HG03139 (cell line): ENCODE measurements around the gene OR8B3.
"Not testable (repeated sequence)": the region's sequence is repeated elsewhere in the genome, so short reads cannot be mapped to it uniquely, and the experiment has no call there.

Experiments
- ATAC-seq: cut with Tn5 transposase; IDR thresholded peaks from one replicate; pipeline ENCODE4 v1.9.1; 2021; ENCODE audit not compliant: unreplicated experiment

Gene OR8B3, protein sequence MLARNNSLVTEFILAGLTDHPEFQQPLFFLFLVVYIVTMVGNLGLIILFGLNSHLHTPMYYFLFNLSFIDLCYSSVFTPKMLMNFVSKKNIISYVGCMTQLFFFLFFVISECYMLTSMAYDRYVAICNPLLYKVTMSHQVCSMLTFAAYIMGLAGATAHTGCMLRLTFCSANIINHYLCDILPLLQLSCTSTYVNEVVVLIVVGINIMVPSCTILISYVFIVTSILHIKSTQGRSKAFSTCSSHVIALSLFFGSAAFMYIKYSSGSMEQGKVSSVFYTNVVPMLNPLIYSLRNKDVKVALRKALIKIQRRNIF

DNA sequence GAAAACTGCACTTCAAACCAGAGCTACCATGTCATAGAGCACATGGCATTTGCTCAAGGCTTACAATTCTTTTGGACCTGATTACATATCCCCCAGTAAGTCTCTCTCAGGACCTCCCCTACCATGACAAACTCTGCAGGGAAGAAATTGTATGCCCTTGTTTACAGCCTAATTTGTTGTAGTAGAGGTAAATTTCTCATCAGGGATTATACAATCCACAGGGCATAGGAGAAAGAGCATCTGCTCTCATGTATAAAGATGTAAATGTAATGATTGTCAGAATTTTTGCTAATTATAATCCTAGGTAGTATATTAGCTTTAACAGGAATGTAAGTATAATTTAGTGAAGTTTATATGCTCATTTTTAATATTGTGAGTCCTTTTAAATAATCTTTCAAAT, at the start of gene OR8B3:
Gene OR8B3, minus strand, starts transcription at position 101 of the 400 bp plus-strand sequence. CDS start 1,673 bp downstream, outside the sequence.
- no peak for ATAC-seq

DNA sequence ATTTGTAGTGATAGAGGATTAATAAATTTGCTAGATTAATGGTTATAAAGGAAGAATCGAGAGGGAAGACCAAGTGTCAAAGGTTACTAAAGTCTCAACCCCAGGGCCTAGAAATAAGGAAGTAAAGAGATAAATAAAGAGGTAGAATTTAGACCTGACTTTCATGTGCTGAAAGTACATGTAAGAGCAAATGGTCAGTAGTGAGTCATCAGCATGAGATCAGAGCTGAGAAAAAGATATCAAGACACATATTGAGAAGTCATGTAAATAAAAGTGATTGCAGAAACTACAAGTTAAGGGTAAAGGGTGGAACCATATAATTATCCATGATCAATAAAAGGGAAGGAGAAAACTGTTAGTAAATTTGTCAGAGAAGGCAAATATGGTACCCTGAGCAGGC, 48.1 kb upstream of the OR8B3 start:
- no peak for ATAC-seq

DNA sequence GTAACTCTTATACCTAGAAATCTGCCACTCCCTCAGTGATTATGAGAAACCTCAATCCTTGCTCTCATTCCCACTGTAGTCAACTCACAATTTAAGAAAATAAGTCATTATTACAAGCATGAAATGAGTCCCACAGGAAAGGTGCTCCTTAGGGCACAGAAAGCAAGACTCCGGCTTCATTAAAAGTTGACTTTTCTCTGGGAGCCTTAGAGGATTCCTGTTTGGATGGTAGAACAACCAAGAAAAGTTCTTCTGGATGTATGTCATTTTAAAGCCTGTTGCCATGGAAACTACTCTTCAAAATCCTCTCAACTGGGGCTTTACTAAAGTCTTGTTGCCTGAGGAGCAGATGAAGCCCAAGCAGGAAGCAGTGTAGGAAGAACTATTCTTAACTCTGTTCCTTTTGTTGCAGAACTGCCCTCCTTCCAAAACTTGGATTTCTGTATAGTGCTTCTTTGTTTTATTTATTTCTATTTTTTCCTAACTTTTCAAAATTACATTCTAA, 46.9 kb upstream of the OR8B3 start, which contains the start of gene OR8B8:
Gene OR8B8, minus strand, starts transcription at position 51 of the 505 bp plus-strand sequence. CDS start 4,611 bp downstream, outside the sequence.
- ATAC-seq, result no peak

DNA sequence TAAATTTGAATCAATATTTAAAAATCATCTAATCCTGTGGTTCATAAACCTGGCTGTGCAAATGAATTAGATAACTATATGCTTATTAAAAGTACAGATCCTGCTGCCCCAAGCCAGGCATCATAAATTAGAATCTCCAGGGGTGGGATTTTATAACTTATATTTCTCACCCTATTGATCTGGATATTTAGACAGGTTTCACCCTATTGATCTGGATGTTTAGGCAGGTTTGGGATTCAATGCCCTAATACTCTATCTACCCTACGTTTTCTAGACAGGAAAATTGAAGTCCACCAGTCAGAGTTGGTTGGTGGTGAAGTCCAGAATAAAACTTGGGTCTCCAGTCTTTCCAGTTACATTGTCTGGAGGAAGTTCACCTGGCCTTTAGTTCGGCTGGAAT, 44.0 kb upstream of the OR8B3 start:
- ATAC-seq, result no peak

DNA sequence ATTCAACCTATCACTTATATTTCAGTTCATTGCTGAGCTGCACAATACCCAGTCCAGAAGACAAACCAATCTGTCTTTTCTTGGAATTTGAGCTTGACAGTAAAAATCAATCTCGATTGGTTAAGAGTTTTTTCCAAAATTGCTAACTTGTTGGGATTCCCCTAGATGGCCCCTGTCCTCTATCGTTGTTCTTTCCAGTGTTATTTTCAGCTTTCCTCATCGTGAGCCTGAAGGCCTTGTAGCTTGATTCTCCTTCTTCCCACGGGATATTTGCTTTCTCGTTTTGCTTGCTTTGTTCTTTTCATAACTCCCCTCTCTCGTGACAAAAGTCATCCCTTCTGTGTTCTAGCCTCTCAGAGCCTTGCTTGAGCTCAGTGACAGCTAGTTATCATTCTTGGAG, 43.6 kb upstream of the OR8B3 start:
- ATAC-seq, result no peak

DNA sequence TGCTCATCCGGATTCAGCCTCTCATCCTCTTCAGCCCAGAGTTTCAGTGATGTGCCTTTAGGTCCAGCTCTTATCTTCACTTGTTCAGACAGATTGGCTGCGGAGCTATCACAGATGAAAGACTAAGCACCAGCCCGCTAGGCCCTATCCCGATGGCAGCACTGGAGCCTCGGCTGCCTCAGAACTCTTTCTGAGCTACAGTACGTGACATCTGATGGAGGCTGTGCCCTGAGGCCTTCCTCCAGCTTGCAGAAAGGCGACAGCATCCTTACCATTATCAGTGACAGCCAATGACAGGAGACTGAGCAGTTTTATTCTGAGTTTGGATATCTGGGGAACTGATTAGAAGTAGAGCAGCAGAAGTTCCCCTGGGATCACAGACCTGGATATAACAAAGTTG, 42.7 kb upstream of the OR8B3 start:
- ATAC-seq, result no peak

DNA sequence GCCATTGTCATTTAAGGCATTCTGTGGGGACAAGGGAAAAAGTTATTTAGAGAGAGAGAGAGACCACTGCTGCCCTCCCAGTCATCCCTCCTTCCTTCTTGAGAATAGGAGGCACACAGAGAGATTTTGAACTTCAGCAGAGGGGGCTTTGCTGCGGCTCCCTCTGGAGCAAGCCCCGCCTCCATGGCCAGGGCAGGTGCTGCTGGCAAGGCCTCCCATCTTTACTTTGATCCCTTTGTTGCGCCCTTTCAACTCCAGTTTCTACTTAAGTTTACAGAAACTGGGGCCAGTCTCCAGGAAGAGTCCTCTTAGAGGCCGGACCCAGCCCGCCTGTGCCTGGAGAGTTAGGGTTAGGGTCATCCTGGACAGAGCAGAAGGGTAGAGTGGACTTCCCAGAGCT, 42.3 kb upstream of the OR8B3 start:
- no peak for ATAC-seq

DNA sequence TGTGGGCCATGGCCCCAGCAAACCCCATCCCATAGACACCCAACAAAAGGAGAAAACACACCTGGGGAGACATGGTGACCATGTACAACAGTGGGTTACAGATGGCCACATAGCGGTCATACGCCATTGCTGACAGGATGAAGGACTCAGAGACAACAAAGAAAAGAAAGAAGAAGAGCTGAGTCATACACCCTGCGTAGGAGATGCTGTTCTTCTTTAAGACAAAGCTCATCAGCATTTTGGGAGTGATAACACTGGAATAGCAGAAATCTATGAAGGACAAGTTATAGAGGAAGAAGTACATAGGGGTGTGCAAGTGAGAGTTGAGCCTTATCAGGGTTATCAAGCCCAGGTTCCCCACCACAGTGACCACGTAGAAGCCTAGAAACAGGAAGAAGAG, 41.8 kb upstream of the OR8B3 start:
- no peak for ATAC-seq

DNA sequence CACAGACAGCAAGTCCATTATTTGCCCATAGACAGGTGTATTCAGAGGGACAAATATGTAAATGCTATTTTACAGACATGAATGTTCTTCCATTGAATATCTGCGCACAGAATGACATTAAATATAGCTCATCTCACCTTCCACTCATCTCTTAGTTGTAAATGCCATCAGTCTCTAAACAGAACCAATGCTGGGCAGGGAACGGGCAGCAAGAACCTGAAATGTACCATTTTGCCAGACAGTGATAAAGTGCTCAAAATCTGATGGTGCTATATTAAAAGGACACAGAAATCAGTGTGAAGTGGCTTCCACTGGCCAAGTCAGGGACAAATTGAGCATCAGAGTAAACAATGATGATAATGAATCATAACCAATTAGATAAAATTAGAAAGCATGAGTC, 35.9 kb upstream of the OR8B3 start:
- no peak for ATAC-seq

DNA sequence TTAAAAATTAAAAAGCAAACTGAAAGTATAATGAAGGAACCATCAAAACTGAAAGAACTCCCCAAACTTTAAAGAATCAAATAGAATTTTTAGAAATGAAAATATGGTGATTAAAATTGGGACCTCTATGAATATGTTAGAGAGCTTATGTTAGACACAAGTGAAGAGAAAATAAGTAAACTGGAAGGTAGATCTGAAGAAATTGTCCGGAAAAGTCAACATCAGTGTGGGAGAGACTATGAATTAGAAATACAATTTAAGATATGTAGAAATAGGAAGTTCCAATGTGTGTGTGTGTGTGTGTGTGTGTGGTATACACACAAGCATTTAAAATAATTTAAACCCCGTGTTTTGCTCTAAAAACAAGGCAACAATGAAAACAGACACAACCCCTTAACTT, 30.8 kb upstream of the OR8B3 start:
- ATAC-seq, result no peak

DNA sequence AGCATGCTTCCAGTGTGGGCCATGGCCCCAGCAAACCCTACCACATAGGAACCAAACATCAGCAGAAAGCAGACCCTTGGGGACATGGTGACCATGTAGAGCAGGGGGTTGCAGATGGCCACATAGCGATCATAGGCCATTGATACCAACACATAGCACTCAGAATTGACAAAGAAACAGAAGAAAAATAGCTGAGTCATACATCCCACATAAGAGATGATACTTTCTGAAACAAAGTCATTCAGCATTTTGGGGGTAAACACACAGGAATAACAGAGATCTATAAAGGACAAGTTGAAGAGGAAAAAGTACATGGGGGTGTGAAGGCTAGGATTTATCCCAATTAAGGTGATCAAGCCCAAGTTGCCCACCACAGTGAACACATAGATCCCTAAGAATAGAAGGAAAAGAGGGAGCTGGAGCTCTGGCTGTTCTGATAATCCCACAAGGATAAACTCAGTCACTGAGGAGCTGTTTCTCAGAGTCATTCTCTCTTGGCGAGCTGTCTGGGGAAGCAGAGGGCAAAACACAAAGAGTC, 25.6 kb upstream of the OR8B3 start, which contains the start of gene OR8B4:
Gene OR8B4, minus strand, starts transcription at position 488 of the 538 bp plus-strand sequence. Its CDS starts 0 bp downstream, at position 488.
- no peak for ATAC-seq

DNA sequence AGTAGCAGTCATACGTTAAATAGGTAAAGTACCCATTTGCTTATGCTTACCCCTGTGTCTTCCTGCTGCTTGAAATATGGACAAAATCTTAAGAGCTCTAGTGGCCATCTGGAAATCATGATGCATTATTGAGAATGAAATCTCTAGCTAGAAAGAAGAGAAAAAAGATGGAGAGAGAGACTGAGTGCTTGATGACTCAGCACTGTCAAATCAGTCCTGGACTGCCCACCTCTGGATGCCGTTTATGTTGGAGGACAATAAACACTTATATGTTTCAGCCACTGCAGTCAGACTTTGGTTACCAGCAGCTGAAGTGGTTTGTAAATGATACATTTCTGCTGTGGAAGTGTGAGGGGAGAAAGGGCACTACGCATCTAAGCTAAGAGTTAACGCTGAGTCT, 22.2 kb upstream of the OR8B3 start:
- no peak for ATAC-seq

DNA sequence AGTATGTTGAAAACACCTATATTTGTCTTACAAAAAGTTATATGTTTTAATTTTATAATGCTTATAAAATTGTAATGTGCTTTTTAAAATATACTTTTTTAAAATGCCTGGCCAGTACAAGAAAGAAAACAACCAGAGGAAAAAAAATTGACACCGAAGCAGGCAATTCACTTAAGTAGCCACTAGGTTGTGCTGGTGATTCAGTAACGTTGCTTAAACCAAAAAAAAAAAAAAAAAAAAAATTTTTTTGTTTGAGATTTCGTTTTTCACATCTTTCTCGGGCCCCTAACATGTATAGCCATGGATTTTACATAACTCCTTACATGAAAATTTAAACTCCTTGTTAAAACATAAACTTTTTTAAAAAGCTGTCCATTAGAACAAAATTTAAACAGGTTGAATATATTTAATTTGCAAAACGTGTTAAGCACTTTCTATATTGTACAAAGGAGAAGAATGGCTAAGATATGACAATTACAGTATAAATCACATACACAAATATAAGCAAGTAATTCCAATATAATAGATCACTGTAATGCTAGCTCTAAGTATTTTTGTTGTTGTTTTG, 16.6 kb upstream of the OR8B3 start:
- ATAC-seq, result no peak

DNA sequence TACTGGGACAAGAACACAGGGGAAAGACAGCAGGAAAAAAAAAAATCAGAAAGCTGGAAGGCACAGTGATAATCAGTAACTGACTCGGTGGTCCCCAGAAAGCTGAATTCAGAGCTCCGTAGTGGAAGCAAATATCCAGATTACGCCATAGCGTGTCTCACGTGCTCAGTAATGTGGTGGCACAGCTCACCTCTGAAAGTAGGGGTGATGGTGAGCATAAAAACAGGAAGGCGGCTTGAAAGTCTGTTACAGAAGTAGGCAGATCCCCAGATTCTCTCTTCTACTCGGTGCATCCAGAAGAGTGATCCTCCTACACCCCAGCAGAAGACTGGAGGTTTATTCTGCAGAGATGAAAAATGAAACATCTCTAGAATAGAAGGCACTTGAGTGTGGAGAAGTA, 11.1 kb upstream of the OR8B3 start:
- no peak for ATAC-seq

DNA sequence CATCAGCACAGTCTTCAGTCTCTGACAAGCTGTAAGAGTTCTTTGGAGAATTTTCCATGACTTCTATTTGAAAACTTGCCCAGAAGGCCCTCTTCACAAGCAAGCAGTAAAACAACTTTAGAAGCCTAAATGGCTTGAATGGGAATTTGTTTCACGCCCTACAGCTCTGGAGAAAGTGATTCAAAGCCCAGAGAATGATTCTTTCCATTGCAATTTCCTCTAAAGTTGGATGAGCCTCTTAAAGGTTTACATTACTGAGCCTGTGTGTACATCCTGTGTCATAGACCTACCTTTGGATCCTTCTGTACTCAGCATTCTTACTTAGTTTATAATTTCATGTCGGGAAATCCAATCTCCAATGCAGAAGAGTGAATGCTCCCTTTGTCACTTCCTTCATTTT, 6.8 kb upstream of the OR8B3 start:
- no peak for ATAC-seq

DNA sequence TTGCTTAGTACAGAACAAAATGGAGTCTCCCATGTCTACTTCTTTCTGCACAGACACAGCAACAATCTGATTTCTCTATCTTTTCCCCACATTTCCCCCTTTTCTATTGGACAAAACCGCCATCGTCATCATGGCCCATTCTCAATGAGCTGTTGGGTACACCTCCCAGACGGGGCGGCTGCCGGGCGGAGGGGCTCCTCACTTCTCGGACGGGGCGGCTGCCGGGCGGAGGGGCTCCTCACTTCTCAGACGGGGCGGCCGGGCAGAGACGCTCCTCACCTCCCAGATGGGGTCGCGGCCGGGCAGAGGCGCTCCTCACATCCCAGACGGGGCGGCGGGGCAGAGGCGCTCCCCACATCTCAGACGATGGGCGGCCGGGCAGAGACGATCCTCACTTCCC, 4.4 kb upstream of the OR8B3 start:
- not testable (repeated sequence) for ATAC-seq

DNA sequence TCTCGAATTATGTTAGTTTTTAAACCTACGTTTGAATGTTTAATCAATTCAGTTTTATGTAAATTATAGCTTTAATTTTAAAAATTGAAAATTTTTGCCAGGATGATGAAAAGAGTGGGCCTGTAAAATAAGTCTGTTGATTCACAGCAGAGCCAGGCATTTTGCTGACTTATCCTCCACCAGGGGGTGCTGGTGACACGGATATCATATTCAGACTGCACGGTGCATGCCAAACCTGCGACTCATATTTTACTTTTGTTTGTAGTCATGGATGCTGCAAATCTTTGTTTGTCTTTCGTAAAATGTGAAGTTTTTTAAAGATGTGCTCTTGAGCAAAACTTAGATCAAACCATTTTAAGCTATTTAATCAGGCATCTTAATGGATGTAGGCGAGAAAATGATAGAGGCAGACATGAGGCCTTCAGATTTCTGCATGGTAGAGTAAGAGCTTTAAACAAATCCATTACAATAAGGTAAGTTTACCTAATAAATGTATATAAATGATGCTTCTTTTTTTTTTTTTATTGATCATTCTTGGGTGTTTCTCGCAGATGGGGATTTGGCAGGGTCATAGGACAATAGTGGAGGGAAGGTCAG, 3.6 kb upstream of the OR8B3 start:
- ATAC-seq, result peak; percentile 99

DNA sequence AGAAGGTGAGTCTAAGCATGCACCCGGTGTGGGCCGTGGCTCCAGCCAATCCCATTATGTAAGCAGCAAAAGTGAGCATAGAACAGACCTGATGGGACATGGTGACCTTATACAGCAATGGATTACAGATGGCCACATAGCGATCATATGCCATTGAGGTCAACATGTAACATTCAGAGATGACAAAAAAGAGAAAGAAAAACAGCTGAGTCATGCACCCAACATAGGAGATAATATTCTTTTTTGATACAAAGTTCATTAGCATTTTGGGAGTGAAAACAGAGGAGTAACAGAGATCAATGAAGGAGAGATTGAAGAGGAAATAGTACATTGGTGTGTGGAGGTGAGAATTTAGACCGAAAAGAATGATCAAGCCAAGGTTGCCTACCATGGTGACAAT, 2.0 kb downstream of the OR8B3 start:
- ATAC-seq, result not testable (repeated sequence)

DNA sequence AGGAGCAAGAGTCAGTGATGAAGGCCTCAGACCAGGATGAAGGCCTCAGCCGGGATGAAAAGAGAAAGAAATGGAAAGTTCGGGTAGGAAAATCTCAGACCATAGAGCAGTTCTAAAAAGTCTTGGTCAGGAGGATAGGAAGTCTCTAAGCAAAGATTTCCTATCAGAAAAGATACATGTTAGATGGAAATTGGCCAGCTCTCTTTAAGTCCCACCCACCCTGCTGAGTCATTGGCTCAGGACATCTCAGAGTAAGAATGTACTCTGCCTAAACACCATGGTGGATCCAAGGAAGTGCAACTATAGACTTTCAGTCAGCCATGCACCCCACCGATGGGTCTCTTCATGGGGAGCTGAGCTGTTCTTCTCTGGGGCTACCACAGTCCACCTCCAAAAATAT, 4.4 kb downstream of the OR8B3 start:
- ATAC-seq, result no peak

DNA sequence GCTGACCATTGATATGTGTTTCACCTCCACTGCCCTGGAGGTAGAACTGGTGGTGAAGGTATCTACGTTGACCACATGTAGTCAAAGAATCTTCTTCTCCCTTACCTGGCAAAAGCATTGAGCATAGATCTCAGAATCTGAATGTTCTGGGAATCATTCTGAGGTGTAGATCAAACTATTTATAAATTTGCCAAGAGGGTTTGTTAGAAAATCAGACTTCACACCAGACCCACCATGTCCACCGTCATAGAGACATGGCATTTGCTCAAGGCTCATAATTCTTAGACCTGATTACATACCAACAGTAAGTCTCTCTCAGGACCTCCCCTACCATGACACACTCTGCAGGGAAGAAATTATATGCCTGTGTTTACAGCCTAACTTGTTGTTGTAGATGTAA, 14.4 kb downstream of the OR8B3 start, which contains the start of gene OR8B2:
Gene OR8B2, minus strand, starts transcription at position 101 of the 400 bp plus-strand sequence. CDS start 1,156 bp downstream, outside the sequence.
- ATAC-seq, result no peak

DNA sequence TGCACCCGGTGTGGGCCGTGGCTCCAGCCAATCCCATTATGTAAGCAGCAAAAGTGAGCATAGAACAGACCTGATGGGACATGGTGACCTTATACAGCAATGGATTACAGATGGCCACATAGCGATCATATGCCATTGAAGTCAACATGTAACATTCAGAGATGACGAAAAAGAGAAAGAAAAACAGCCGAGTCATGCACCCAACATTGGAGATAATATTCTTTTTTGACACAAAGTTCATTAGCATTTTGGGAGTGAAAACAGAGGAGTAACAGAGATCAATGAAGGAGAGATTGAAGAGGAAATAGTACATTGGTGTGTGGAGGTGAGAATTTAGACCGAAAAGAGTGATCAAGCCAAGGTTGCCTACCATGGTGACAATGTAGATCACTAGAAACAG, 16.0 kb downstream of the OR8B3 start:
- ATAC-seq, result not testable (repeated sequence)

DNA sequence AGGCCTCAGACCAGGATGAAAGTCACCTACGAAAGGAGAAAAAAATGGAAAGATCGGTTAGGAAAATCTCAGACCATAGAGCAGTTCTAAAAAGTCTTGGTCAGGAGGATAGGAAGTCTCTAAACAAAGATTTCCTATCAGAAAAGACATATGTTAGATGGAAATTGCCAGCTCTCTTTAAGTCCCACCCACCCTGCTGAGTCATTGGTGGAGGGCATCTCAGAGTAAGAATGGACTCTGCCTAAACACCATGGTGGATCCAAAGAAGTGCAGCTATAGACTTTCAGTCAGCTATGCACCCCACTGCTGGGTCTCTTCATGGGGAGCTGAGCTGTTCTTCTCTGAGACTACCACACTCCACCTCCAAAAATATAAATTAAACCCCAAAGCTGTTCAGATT, 18.2 kb downstream of the OR8B3 start:
- ATAC-seq, result no peak
